GM10847 (cell line): Measurements from ENCODE around the gene HORMAD2.

Experiments
- POLR2A ChIP-seq: IDR thresholded peaks from 2 replicates; pipeline ENCODE4 v1.6.1; 2011; ENCODE audit not compliant: insufficient read length; ENCODE audit errors: extremely low read depth

HORMAD2 gene, protein sequence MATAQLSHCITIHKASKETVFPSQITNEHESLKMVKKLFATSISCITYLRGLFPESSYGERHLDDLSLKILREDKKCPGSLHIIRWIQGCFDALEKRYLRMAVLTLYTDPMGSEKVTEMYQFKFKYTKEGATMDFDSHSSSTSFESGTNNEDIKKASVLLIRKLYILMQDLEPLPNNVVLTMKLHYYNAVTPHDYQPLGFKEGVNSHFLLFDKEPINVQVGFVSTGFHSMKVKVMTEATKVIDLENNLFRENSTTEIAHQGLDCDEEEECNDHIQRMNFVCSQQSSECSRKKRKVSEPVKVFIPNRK

DNA sequence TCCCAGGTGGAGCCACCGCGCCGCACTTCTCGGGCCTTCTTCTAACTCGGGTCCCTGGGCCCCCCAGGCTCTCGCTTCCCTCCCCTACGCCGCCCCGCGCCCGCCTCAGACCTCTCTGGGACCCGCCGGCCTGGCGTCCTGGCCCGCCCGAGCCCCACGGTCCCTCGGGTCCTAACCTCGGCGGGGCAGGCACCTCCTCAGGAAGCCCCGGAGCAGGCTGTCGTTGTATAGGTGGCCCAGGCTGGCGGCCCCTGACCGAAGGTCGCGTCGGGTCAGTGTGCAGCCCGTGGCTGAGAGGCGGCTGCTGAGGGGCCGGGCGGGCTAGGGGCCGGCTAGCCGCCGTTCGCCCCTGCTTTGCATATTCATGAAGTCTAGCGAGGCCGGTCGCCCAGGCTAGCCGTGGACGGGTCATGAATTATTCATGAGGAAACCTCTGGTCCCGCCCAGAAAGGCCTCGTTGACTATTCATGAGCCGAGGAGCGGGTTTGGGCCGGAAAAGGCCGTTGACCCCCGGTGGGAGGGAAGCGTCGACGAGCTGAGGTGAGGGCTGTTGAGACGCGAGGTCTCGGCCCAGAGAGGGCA, at the start of gene HORMAD2:
HORMAD2 (plus strand) TSS at position 513 of the 582 bp plus-strand sequence. CDS start 13,489 bp downstream, outside the sequence.
- no peak for TF ChIP-seq POLR2A

DNA sequence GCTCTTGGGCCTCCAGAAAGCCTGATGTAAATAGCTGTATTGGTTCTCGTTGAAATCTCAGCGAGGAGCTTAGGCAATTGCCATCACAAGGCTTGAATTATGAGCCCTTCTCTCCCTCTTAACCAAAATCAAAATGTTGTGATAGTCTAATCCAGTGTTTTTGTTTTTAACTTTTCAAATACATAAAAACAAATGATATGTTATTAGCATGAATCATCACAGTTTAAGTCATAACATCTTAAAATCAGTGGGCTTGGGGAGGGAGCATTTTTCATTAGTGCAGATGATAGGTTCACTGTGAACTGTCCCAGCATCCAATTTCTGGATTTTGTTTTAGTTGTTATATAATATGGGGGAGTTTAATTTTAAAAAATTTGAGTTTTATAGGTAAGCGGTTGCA, 48.9 kb upstream of the HORMAD2 start:
- TF ChIP-seq POLR2A = no peak

DNA sequence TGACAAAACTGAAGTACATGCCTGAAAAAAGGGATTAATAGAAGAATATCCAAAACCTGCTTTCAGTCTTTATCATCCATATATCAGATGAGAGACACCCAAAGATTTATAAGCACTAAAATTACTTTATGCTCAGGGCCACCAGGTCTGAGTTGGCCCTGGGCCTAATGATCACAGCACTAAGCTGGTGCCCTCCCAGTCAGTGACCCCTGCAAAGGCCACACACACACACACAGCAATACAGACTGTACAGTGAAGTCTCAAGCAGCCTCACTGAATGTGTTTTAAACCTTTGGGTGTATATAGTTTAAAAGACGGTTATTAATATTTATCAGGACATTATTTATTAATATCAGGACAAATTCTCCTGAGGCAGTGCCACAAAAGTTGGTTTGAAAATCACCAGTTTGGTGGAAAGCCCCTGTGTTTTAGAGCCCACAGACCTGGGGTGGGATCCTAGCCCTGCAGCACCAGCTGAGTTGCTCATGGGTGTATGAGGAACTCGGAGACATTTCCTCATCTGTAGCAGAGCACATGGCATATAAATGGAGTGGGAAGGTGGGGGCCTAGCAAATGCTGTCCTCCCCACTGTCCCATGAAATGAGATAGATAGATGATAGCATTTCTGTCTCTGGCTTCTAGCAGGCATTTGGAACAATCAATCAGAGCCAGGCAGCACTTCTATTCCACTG, 48.4 kb upstream of the HORMAD2 start:
- no peak for TF ChIP-seq POLR2A

DNA sequence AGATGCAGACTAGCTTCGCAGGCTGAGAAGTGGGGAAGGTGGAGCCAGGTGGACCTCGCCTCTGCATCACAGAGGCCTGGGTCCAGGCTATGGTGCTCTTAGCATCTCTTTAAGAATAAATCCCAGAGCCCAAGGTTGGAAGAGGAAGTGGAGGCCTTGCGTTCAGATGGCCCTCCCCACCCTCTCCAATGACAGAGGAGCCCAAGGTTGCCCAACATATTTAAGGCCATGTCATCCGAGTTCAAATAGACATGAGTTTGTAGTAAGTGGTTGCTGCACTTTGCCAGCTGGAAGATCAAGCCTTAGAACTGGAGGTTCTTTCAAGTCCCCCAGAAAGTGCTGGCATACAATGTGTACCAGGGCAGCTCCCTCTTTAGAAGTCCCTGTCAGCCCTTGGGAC, 47.1 kb upstream of the HORMAD2 start:
- no peak for TF ChIP-seq POLR2A

DNA sequence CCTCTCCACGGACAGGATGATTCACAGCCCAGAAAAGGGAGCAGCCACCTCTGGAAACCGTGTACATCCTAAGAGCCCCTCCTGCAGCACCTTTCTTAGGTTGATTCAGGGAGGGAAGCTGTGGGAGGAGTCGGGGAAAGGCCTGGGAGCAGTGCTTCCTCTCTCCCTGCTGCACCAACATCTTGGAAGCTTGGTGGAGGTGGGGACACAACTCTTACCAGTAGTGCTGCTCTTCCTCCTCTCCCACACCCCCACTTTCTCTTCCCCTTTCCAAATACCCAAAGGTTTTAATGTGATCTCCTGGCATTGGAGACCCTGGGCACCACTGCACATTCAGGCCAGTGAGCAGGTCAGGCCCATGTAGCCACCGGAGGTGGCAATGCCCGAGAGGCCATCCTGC, 46.4 kb upstream of the HORMAD2 start:
- TF ChIP-seq POLR2A = no peak

DNA sequence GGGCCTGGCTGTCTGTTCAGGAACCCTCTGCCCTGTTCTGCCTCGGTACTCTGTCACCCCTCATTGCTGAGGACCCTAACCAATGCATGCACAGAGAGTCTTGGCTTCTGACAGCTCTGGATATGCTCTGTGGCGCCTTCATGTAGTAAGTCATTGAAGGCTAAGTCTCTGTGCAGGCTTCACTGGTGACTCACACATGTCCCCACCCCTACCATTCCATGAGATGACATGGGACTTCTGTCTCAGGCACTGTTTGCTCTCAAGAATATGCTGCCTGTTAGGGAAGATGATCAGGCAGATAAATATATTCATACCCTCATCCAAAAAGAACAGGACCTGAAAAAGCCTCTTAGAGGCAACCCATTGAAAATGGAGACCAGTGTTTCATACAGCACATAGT, 43.6 kb upstream of the HORMAD2 start:
- no peak for TF ChIP-seq POLR2A

DNA sequence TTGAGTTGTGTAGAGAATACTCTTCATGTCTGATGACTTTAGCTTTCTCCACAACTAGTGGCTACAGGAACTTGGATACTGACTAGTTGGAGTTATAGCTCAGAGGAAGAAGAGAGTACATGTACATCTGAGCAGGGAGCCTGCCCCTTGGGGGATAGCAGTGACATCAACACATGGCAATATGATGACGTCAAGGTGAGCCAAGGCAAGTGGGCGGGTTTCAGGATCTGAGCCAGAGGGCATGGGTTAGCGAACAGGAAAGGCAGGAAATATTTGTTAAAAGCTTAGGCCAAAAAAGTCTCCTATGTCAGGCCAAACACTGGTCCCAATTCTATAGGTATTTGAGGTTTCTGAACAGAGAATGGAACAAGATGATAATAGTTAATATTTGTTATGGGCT, 42.0 kb upstream of the HORMAD2 start:
- no peak for TF ChIP-seq POLR2A

DNA sequence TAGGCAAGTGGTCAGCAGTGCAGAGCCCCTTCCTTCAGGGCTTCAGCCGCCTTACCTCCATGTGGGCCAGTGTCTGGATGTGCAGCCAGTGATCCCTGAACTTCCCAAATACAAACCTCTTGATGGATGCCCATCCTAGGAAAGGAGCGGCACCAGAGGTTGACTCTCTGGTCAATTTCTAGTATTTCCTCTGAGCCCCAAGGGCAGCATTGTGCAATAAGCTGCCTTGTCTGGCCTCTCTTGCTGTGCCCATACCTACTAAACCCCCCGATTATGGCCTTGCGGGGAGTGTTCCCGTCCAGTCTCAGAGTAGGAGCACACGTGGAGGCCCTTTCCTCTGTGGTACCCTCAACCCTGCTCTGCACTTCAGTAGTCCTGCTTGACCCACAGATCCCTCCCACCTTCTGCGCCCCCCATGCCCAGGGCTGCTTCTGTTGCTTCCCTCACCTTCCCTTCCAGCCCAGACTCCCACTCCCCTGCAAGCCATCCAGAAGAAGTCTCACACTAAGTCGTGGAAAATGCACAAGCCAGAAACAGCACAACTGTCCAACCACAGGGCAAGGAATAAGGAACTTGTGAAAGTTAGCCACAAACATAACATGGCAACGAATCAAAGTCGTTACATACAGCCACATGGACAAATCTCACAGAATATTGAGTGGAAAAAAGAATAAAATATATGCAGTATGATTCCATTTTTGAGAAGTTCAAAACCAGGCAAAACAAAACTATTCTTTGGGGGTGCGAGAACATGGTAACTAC, 39.6 kb upstream of the HORMAD2 start:
- TF ChIP-seq POLR2A = no peak

DNA sequence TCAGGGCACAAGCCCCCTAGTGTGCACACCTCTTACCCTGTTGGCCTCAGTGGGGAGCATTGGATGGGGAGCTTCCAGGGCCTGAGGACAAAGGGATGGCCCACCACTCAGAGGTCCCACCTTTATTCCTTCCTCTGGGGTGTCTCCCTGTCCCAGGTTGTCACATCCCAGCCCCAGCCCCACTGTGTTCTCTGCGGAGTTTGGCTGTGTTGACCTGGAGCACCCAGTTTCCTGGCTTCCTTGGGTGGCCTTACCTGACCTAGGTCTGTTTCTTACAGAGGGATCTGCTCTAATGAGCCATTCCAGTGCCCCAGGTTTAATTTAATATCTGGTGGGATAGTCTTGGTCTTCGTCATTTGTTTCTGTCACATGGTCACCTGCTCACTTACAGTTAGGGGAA, 38.8 kb upstream of the HORMAD2 start:
- no peak for TF ChIP-seq POLR2A

DNA sequence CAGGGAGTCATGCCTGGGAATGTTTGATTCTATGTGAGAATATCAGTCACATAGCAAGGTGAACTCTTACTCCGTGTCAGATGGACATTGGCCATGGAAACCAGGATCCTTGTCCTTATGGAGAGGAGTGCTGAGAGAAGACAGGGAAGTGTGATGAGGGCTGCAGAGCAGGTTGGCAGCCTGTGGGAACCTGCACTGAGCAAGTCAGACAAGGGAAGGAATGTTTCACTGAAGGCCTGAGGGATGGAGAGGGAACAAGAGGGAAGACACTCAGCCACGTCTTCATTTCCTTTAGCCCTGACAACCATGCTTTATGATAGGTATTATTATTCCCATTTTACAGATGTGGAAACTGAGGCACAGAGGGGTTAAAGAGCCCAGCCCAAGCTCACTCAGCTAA, 38.4 kb upstream of the HORMAD2 start:
- TF ChIP-seq POLR2A = no peak

DNA sequence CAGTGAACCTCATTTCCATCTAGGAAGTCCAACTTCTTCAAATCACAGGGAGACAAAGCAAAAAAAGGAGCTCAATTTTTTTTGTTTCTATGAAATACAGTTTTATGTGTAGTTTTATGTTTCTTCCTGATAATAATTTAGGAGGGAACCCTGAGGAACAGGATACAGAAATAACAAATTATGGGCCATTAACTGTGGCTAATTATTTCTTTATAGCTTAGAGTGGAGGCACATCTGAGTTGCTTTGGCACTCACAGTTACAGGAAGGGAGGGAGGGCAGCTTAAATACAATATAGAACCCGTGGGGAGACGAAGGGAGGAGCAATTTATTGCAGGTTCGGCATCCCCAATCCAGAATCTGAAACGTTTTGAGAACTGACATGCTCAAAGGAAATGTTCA, 37.1 kb upstream of the HORMAD2 start:
- no peak for TF ChIP-seq POLR2A

DNA sequence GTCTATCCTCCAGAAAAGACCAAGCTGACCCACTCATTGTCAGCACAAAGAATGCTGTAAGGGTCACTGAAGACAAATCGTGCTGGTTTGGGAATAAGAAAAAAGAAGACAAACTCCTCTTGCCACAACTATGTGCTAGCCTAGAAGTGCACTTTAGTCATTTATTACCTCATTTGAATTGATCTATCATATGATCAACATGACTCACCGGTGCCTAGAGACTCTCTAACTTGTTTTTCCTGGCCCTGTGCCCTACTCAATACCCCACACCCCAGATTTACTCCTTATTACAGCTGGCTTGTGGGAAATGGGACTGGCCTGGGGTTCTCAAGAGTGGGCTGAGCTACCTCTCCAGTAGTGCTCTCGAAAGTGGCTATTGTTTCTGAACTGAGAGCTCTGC, 35.9 kb upstream of the HORMAD2 start:
- TF ChIP-seq POLR2A = no peak

DNA sequence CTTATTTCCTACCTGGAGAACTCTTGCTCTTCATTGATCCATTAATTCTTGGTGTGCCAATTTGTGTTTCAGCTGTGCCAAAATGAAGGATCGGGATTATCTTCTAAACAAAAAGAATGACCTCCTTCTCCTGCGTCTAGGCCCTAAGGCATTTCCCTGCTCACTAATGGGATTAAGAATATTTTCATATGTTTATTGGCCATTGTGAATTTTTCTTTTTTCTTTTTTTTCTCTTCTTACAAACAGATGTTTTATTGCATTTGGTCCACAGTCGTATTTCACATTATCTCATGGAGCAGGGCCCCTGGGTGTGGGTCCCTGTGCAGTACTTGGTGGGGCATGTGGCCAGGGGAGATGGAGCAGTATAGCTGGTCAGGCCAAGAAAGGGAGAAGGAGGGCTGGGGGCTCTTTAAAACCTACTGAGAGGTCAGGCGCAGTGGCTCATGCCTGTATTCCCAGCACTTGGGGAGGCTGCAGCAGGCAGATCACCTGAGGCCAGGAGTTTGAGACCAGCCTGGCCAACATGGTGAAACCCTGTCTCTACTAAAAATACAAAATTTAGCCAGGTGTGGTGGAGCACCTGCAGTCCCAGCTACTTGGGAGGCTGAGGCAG, 35.3 kb upstream of the HORMAD2 start:
- TF ChIP-seq POLR2A = no peak

DNA sequence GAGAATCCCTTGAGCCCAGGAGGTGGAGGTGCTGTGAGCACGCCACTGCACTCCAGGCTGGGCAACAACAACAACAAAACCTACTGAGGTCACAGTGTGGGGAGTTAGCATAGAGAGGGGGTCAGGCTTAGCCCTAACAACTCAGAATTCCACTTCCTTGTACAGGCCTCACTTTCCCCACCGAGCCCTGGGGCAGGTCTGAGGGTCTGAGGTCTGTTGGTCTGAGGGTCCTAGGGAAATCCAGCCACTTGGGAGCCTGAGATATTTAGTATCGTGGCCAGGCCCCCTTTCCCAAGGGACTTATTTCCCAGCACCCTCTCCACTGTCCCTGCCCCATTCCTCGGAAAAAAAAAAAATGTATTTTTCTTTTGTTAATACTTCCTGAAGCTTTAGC, 34.8 kb upstream of the HORMAD2 start:
- TF ChIP-seq POLR2A = no peak

DNA sequence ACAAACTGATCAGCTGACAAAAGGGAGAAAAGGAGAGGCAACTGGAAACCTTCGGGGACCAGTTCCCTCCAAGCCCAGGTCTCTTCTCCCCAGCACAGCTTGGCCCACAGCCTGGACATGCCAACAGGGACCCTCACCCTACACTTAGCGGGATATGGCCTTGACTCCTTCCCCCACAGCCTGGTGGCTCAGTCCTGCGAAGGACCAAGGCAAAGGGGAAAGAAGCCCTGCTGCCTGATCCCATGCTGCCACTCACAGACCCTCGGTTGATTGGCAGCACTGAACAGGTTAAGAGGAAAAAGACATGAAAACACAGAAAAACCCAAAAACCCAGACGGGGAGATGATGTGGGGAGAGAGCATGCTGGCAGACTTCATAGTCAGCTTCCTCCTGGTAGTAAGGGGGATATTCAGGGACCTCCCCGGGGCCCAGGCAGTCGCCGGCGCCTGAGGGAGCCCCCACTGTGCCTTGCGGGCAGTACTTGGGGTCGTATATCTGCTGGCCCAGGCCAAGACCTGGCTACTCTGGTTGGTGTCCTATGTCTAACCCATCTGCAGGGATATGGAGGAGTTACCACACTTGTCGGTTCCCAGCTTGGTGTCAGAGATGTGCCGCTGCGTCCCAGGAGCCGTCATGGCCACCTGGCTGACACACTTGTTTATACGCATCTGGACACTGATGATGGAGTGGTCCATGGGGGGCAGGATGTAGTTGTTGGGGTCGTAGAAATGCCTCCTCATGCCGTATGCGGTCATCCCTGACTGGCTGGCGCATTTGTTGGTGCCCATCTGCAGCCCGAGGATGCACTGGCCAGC, 34.2 kb upstream of the HORMAD2 start:
- TF ChIP-seq POLR2A = no peak
